ENCODE results near the gene ARHGAP26. TPM values are rescaled to one million over a fixed set of nuclear protein-coding genes. Genes with fewer than 3 reads are reported as not detected.
"Not testable (repeated sequence)": the region's sequence is repeated elsewhere in the genome, so short reads cannot be mapped to it uniquely, and the experiment has no call there.

Gene ARHGAP26
- polyA plus RNA-seq, 1 donor = 14.7 TPM

- no peak for DNase-seq
These were observed 189.8 kb downstream of the ARHGAP26 start for GRCh38 chr5:142959683-142960657.

GRCh38 chr5:142961440-142962173, 191.4 kb downstream of the ARHGAP26 start:
- DNase-seq = no peak

- no peak for DNase-seq
These were observed 192.0 kb downstream of the ARHGAP26 start for GRCh38 chr5:142962174-142962533.

GRCh38 chr5:142965258-142966120, 195.3 kb downstream of the ARHGAP26 start:
- not testable (repeated sequence) for DNase-seq

GRCh38 chr5:142966121-142966420, 195.9 kb downstream of the ARHGAP26 start:
- DNase-seq = no peak

- DNase-seq = no peak
These were observed 199.0 kb downstream of the ARHGAP26 start for GRCh38 chr5:142969186-142969585.

- DNase-seq = no peak
These were observed 199.7 kb downstream of the ARHGAP26 start for GRCh38 chr5:142969624-142970439.

- no peak for DNase-seq
These were observed 200.4 kb downstream of the ARHGAP26 start for GRCh38 chr5:142970440-142971030.

GRCh38 chr5:142971303-142972013, 201.3 kb downstream of the ARHGAP26 start:
- no peak for DNase-seq

GRCh38 chr5:142972064-142972570, 201.9 kb downstream of the ARHGAP26 start:
- no peak for DNase-seq

- DNase-seq = no peak
These were observed 203.8 kb downstream of the ARHGAP26 start for GRCh38 chr5:142973932-142974331.

- DNase-seq = no peak
These were observed 204.2 kb downstream of the ARHGAP26 start for GRCh38 chr5:142974409-142974808.

GRCh38 chr5:142976861-142977260, 206.7 kb downstream of the ARHGAP26 start:
- DNase-seq = no peak

GRCh38 chr5:142977363-142978051, 207.3 kb downstream of the ARHGAP26 start:
- DNase-seq = no peak

GRCh38 chr5:142978252-142978651, 208.1 kb downstream of the ARHGAP26 start:
- DNase-seq = no peak

- no peak for DNase-seq
These were observed 208.5 kb downstream of the ARHGAP26 start for GRCh38 chr5:142978726-142979125.

GRCh38 chr5:142979636-142980035, 209.5 kb downstream of the ARHGAP26 start:
- DNase-seq = no peak

GRCh38 chr5:142981475-142981874, 211.3 kb downstream of the ARHGAP26 start:
- no peak for DNase-seq

Measured in left kidney (tissue), 2 donors.